Measurements from ENCODE around the gene CRMP1. TPM values are rescaled to one million over a fixed set of nuclear protein-coding genes. Genes with fewer than 3 reads are reported as not detected.

CRMP1 gene
- total and polyA plus RNA-seq, 2 of the 8 experiments (the other 6 are each of a cell fraction or from before 2014, with no cell fraction given) = 120 to 131 TPM

DNA sequence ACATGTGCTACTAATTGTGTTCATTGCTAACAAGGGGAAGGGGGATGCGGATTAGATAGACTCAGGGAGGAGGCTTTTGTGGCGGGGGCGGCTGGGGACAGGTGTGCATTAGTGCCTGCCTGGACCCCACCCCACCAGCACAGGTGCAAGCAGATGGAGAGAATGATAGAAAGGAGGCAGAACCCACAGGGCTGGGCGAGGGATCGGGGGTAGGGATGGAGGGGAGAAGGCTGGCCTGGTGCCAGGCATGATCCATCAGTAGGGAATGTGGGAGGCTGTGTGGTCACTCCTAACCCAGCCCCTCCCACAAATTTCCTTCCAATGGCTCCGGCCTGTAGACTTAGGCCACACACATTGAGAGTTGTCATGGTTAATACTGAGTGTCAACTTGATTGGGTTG, 30.5 kb upstream of the CRMP1 start:
- WGBS, 2 experiments (ENCODE audit: extremely low coverage in 1 of 2, insufficient coverage in 1 of 2, insufficient read length in 1 of 2, insufficient replicate concordance in 2 of 2, low coverage in 1 of 2, low lambda C conversion rate in 2 of 2, missing lambda C conversion rate in 1 of 2) = 79% methylated on average over 6 of the region's 6 CpGs; no CpG with 5 or more reads in 1 of the 2 experiments
- TF ChIP-seq, protein P1, sequence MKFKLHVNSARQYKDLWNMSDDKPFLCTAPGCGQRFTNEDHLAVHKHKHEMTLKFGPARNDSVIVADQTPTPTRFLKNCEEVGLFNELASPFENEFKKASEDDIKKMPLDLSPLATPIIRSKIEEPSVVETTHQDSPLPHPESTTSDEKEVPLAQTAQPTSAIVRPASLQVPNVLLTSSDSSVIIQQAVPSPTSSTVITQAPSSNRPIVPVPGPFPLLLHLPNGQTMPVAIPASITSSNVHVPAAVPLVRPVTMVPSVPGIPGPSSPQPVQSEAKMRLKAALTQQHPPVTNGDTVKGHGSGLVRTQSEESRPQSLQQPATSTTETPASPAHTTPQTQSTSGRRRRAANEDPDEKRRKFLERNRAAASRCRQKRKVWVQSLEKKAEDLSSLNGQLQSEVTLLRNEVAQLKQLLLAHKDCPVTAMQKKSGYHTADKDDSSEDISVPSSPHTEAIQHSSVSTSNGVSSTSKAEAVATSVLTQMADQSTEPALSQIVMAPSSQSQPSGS (IDR thresholded peaks at IDR 0.05; ENCODE audit: low read length) = no peak
- TF ChIP-seq NANOG (IDR thresholded peaks at IDR 0.05; ENCODE audit: insufficient read depth, low read depth, low read length, poor library complexity, severe bottlenecking) = no peak
- no peak for TF ChIP-seq SRF (IDR thresholded peaks at IDR 0.05; ENCODE audit: low read depth, low read length)
- no peak for TF ChIP-seq CTBP2 (IDR thresholded peaks at IDR 0.05; ENCODE audit: borderline replicate concordance, insufficient read depth, insufficient read length, low read length)
- no peak for TF ChIP-seq ASH2L (IDR thresholded peaks at IDR 0.05; ENCODE audit: low read length)
- no peak for TF ChIP-seq RNF2 (IDR thresholded peaks at IDR 0.05; ENCODE audit: borderline replicate concordance, low read depth, low read length, missing control alignments, poor library complexity, severe bottlenecking)
- no peak for TF ChIP-seq YY1 (IDR thresholded peaks at IDR 0.05; ENCODE audit: low read depth, low read length)
- TF ChIP-seq SIX5 (IDR thresholded peaks at IDR 0.05; ENCODE audit: low read depth, low read length) = no peak
- TF ChIP-seq SIN3A (conservative IDR thresholded peaks at IDR 0.05 in 1 of 2, IDR thresholded peaks at IDR 0.05 in 1 of 2; ENCODE audit: low read depth in 1 of 2, low read length in 2 of 2) = no peak
- TF ChIP-seq SP4 (IDR thresholded peaks at IDR 0.05; ENCODE audit: low read length) = no peak
- TF ChIP-seq CHD2 (IDR thresholded peaks at IDR 0.05; ENCODE audit: low read length) = no peak
- no peak for TF ChIP-seq POLR2AphosphoS5 (IDR thresholded peaks at IDR 0.05; ENCODE audit: low read depth, low read length)
- TF ChIP-seq CEBPB (IDR thresholded peaks at IDR 0.05; ENCODE audit: low read depth, low read length) = no peak

More for the DNA sequence above, 30.5 kb upstream of the CRMP1 start:
- no peak overlapping the region for H3K23ac ChIP-seq (ENCODE audit: insufficient read length)
- H3K4me2 ChIP-seq (ENCODE audit: insufficient read depth in 1 of 2, low read depth in 2 of 2, low read length in 2 of 2) = no peak overlapping the region
- H3K36me3 ChIP-seq (ENCODE audit: control insufficient read depth in 2 of 4, insufficient read depth in 4 of 4, low read length in 3 of 4) = no peaks in the 10 kb centered on the region
- H3K4me3 ChIP-seq (ENCODE audit: extremely low read depth in 1 of 4, insufficient read depth in 2 of 4, low read depth in 3 of 4, low read length in 4 of 4) = no peak overlapping the region
- H3K4ac ChIP-seq (replicated peaks; ENCODE audit: insufficient read length, low read depth, low read length) = no peak overlapping the region
- H3K4me1 ChIP-seq (replicated peaks in 1 of 4; ENCODE audit: control insufficient read depth in 3 of 4, insufficient read depth in 4 of 4, low read length in 3 of 4) = peaks cover 0 to 9% (median 3%) of the 10 kb centered on the region in 4 experiments; a peak in 3 of 7 replicates
- no peak overlapping the region for H3K18ac ChIP-seq (ENCODE audit: extremely low read depth, low read length)
- peaks cover 0 to 2% (median under 1%) of the 10 kb centered on the region in 4 experiments; a peak in 2 of 7 replicates for H3K27me3 ChIP-seq (replicated peaks in 1 of 4; ENCODE audit: control insufficient read depth in 3 of 4, extremely low read depth in 1 of 4, insufficient read depth in 3 of 4, low read length in 3 of 4)
- POLR2A ChIA-PET (ENCODE audit: partially characterized antibody) = no interaction called here
- H2BK20ac ChIP-seq (ENCODE audit: low read length) = no peak overlapping the region
- H4K5ac ChIP-seq (ENCODE audit: insufficient read length, low read depth, low read length) = no peak overlapping the region
- H3K23me2 ChIP-seq (ENCODE audit: low read depth, low read length) = peaks cover 2% of the 10 kb centered on the region; the same call in 1 of the 2 replicates
- no peak overlapping the region for H2BK5ac ChIP-seq (ENCODE audit: low read depth, low read length)
- no peaks in the 10 kb centered on the region for H3K79me2 ChIP-seq (ENCODE audit: control insufficient read depth in 1 of 2, insufficient read depth in 2 of 2, low read length in 2 of 2)
- H3K27ac ChIP-seq (ENCODE audit: low read depth, low read length) = no peak overlapping the region
- H3K79me1 ChIP-seq (ENCODE audit: low read depth, low read length) = no peaks in the 10 kb centered on the region
- H3K14ac ChIP-seq (ENCODE audit: insufficient read length) = no peak overlapping the region
- no peaks in the 10 kb centered on the region for H3K9me3 ChIP-seq (ENCODE audit: insufficient read depth in 2 of 2, low read depth in 1 of 2, low read length in 1 of 2)
- CTCF ChIA-PET (ENCODE audit: partially characterized antibody) = no interaction called here
- DNase-seq (ENCODE audit: low read depth in 1 of 2, low spot score in 2 of 2) = no peak
- H4K8ac ChIP-seq (ENCODE audit: extremely low read depth, insufficient read depth, low read length) = no peak overlapping the region; the same call in 1 of the 2 replicates
- H4K20me1 ChIP-seq (replicated peaks in 1 of 2; ENCODE audit: control insufficient read depth in 1 of 2, insufficient read depth in 2 of 2, low read length in 2 of 2) = no peaks in the 10 kb centered on the region
- H2BK120ac ChIP-seq (replicated peaks; ENCODE audit: low read depth, low read length) = no peak overlapping the region
- no peak overlapping the region for H2BK15ac ChIP-seq (ENCODE audit: low read length)
- H4K91ac ChIP-seq (replicated peaks; ENCODE audit: insufficient read length, low read length) = no peak overlapping the region
- FAIRE-seq = no peak
- H2AK5ac ChIP-seq (ENCODE audit: low read depth, low read length) = no peak overlapping the region
- H3K56ac ChIP-seq (replicated peaks; ENCODE audit: insufficient read length, low read depth, low read length) = no peak overlapping the region
- H2AFZ ChIP-seq (ENCODE audit: low read length) = no peak overlapping the region
- H2BK12ac ChIP-seq (ENCODE audit: low read depth, low read length) = no peak overlapping the region
- no peak overlapping the region for H3K9ac ChIP-seq (replicated peaks in 1 of 4; ENCODE audit: extremely low read depth in 1 of 4, low read depth in 3 of 4, low read length in 3 of 4)

All from H1 (cell line).